Stomach smooth muscle (tissue), 2 donors: Measurements from ENCODE around the gene SHANK1.

Source experiments
- H3K27ac ChIP-seq: one replicate; pipeline ENCODE4 v1.7.0; 2013; ENCODE audit warnings: mild to moderate bottlenecking, low read length, inconsistent platforms
- H3K27me3 ChIP-seq, 2 donors: one replicate each; pipeline ENCODE4 v1.7.0; 2013; ENCODE audit warnings: low read length in 2 of 2; ENCODE audit not compliant: insufficient read depth in 2 of 2, control insufficient read depth in 1 of 2
- H3K36me3 ChIP-seq, 2 donors: one replicate each; pipeline ENCODE4 v1.7.0; 2013; ENCODE audit warnings: low read length in 2 of 2; ENCODE audit not compliant: control insufficient read depth in 2 of 2, insufficient read depth in 2 of 2
- H3K4me1 ChIP-seq: one replicate; pipeline ENCODE4 v1.7.0; 2013; ENCODE audit warnings: low read length; ENCODE audit not compliant: control insufficient read depth, insufficient read depth
- H3K4me3 ChIP-seq, 2 donors: one replicate each; pipeline ENCODE4 v1.7.0; 2013; ENCODE audit warnings: low read length in 2 of 2
- H3K9ac ChIP-seq, 2 donors: one replicate each; pipeline ENCODE4 v1.7.0; 2013; ENCODE audit warnings: low read length in 2 of 2, mild to moderate bottlenecking in 1 of 2
- H3K9me3 ChIP-seq, 2 donors: one replicate each; pipeline ENCODE4 v1.7.0; 2013; ENCODE audit warnings: low read length in 2 of 2; ENCODE audit not compliant: control insufficient read depth in 2 of 2
- donor health status: healthy.
- donor health status: Pancreatic carcinoma.

The SHANK1 gene

GRCh38 chr19:50667759-50668231, 51.8 kb downstream of the SHANK1 start:
- no peaks in the 10 kb centered on the region for H3K9me3 ChIP-seq
- H3K36me3 ChIP-seq, result no peaks in the 10 kb centered on the region
- peaks cover 35 to 60% of the 10 kb centered on the region in 2 donors for H3K27me3 ChIP-seq
- no peak overlapping the region for H3K9ac ChIP-seq
- no peak overlapping the region for H3K27ac ChIP-seq
- H3K4me3 ChIP-seq, result no peak overlapping the region
- H3K4me1 ChIP-seq, result no peaks in the 10 kb centered on the region

GRCh38 chr19:50667177-50667758, 52.3 kb downstream of the SHANK1 start:
- no peak overlapping the region for H3K27ac ChIP-seq
- H3K4me3 ChIP-seq, result no peak overlapping the region
- H3K9ac ChIP-seq, result no peak overlapping the region
- H3K36me3 ChIP-seq, result no peaks in the 10 kb centered on the region
- H3K9me3 ChIP-seq, result no peaks in the 10 kb centered on the region
- H3K4me1 ChIP-seq, result no peaks in the 10 kb centered on the region
- H3K27me3 ChIP-seq, result peaks cover 36 to 62% of the 10 kb centered on the region in 2 donors

GRCh38 chr19:50666346-50667176, 53.0 kb downstream of the SHANK1 start:
- H3K27ac ChIP-seq, result no peak overlapping the region
- H3K9ac ChIP-seq, result no peak overlapping the region
- no peaks in the 10 kb centered on the region for H3K36me3 ChIP-seq
- H3K4me3 ChIP-seq, result no peak overlapping the region
- H3K4me1 ChIP-seq, result no peaks in the 10 kb centered on the region
- H3K27me3 ChIP-seq, result peaks cover 33 to 61% of the 10 kb centered on the region in 2 donors
- no peaks in the 10 kb centered on the region for H3K9me3 ChIP-seq

GRCh38 chr19:50664204-50664603, 55.4 kb downstream of the SHANK1 start:
- Histone ChIP-seq H3K9me3 (no peaks in the 10 kb centered on the region), H3K36me3 (no peaks in the 10 kb centered on the region), H3K27ac (no peak overlapping the region), H3K27me3 (peaks cover 31 to 59% of the 10 kb centered on the region in 2 donors), H3K4me3 (no peak overlapping the region), H3K9ac (no peak overlapping the region), H3K4me1 (peaks cover under 1% of the 10 kb centered on the region)

- H3K27me3 ChIP-seq, result peaks cover 34 to 61% of the 10 kb centered on the region in 2 donors
- no peak overlapping the region for H3K27ac ChIP-seq
- no peaks in the 10 kb centered on the region for H3K9me3 ChIP-seq
- no peaks in the 10 kb centered on the region for H3K36me3 ChIP-seq
- H3K4me1 ChIP-seq, result peaks cover 5% of the 10 kb centered on the region
- no peak overlapping the region for H3K4me3 ChIP-seq
- no peak overlapping the region for H3K9ac ChIP-seq
These were observed 56.2 kb downstream of the SHANK1 start for GRCh38 chr19:50663482-50663790.

- H3K27me3 ChIP-seq, result peaks cover 36 to 59% of the 10 kb centered on the region in 2 donors
These were observed 56.7 kb downstream of the SHANK1 start for GRCh38 chr19:50662651-50663481.

GRCh38 chr19:50661766-50662650, 57.6 kb downstream of the SHANK1 start:
- H3K4me1 ChIP-seq, result peaks cover 5% of the 10 kb centered on the region
- H3K4me3 ChIP-seq, result no peak overlapping the region
- H3K9ac ChIP-seq, result no peak overlapping the region
- no peaks in the 10 kb centered on the region for H3K36me3 ChIP-seq
- H3K27me3 ChIP-seq, result peaks cover 41 to 50% of the 10 kb centered on the region in 2 donors
- no peaks in the 10 kb centered on the region for H3K9me3 ChIP-seq
- no peak overlapping the region for H3K27ac ChIP-seq

More at GRCh38 chr19:50662651-50663481, 56.7 kb downstream of the SHANK1 start:
- Histone ChIP-seq H3K36me3 (no peaks in the 10 kb centered on the region), H3K4me1 (peaks cover 5% of the 10 kb centered on the region), H3K4me3 (no peak overlapping the region), H3K9me3 (no peaks in the 10 kb centered on the region), H3K27ac (no peak overlapping the region), H3K9ac (no peak overlapping the region)

GRCh38 chr19:50661023-50661422, 58.6 kb downstream of the SHANK1 start:
- no peak overlapping the region for H3K9ac ChIP-seq
- no peaks in the 10 kb centered on the region for H3K9me3 ChIP-seq
- H3K36me3 ChIP-seq, result no peaks in the 10 kb centered on the region
- H3K27ac ChIP-seq, result no peak overlapping the region
- H3K4me3 ChIP-seq, result no peak overlapping the region
- H3K4me1 ChIP-seq, result peaks cover 5% of the 10 kb centered on the region
- peaks cover 39 to 40% of the 10 kb centered on the region in 2 donors for H3K27me3 ChIP-seq

GRCh38 chr19:50660088-50660366, 59.6 kb downstream of the SHANK1 start:
- H3K4me3 ChIP-seq, result no peak overlapping the region
- H3K36me3 ChIP-seq, result no peaks in the 10 kb centered on the region
- no peak overlapping the region for H3K27ac ChIP-seq
- H3K27me3 ChIP-seq, result peaks cover 40 to 43% of the 10 kb centered on the region in 2 donors
- H3K4me1 ChIP-seq, result peaks cover 5% of the 10 kb centered on the region
- peaks cover 3 to 4% of the 10 kb centered on the region in 2 donors for H3K9me3 ChIP-seq
- H3K9ac ChIP-seq, result no peak overlapping the region
